Measurements from ENCODE around the gene MRPL20. TPM values are rescaled to one million over a fixed set of nuclear protein-coding genes. Genes with fewer than 3 reads are reported as not detected.
"Not testable (repeated sequence)": the region's sequence is repeated elsewhere in the genome, so short reads cannot be mapped to it uniquely, and the experiment has no call there.

Gene MRPL20
- total RNA-seq, 1 experiment from 2014 or later: 267 TPM

DNA sequence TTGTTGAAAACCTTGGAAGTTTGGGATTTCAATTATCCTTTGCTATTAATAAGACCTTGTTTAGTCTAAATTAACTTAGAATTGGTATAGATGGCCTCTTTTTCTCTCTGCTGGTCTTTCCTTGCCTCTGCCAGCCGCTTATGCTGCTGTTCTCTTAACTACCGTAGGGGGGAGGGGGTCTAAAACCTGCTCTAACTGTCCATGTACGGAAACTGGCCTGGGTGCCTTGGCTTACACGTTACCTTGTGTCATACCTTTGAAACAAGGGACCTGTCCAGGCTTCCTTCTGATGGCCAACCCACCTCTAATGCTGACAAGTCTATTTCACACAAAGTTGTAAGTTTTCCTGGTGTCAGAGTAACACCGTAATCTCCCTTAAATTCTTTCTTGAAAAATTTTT, 10.3 kb upstream of the MRPL20 start:
- peak; percentile 35 for DNase-seq
- not testable (repeated sequence) for H3K27me3 ChIP-seq (ENCODE audit: control insufficient read depth, insufficient read depth, low read length); H3K36me3 ChIP-seq (replicated peaks; ENCODE audit: control insufficient read depth, insufficient read depth, low read length); H3K4me3 ChIP-seq (ENCODE audit: insufficient read depth, low read depth, low read length)

DNA sequence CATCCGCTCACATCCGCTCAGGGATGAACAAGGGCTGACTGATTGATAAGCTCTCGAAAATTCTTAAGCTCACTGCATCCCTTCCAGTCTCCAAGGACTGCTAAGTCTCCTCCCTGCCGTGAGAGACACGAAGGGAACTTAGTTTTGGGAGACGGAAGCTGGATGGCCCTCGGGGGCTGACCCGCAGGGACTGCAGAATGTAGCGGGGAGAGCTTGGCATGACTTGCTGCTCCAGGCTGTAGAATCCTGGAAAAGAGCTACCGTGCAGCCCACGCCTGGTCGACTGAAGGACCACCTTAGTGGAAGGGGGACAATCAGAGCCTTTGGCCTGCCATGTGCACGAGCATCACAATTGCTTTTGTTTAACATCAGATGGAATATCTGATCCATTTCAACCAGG, 8.7 kb upstream of the MRPL20 start:
- H3K27me3 ChIP-seq (ENCODE audit: control insufficient read depth, insufficient read depth, low read length): no peaks in the 10 kb centered on the region
- no peaks in the 10 kb centered on the region for H3K36me3 ChIP-seq (replicated peaks; ENCODE audit: control insufficient read depth, insufficient read depth, low read length)
- H3K4me3 ChIP-seq (ENCODE audit: insufficient read depth, low read depth, low read length): no peak overlapping the region
- peak; percentile 28 for DNase-seq

DNA sequence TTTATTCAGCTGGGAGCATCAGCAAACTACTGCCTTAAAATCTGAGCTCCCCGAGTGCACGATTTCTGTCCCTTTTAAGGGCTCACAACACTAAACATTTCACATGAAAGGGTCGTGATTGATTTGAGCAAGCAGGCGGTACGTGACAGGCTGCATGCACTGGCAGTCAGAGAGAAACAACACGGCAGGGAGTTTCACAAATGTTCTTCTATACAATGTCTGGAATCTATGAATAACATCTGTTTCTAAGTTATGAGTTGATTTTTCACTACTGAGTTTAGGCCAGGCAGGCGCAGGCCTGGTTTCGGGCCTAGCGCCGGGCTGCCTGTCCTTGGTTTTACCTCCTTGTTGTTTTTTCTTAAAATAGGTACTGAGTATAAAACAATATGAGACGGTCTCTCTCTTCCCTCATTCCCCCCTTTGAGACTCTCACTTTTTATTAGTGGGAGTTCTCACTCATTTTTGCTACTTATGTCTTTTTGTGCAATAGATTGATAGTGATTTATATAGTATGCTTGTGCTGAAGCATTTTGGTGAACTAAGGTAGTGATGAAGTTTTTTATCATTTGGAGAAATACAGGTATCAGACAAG, 5.3 kb upstream of the MRPL20 start:
- not testable (repeated sequence) for DNase-seq; H3K4me3 ChIP-seq (ENCODE audit: insufficient read depth, low read depth, low read length); H3K27me3 ChIP-seq (ENCODE audit: control insufficient read depth, insufficient read depth, low read length); H3K36me3 ChIP-seq (replicated peaks; ENCODE audit: control insufficient read depth, insufficient read depth, low read length)

DNA sequence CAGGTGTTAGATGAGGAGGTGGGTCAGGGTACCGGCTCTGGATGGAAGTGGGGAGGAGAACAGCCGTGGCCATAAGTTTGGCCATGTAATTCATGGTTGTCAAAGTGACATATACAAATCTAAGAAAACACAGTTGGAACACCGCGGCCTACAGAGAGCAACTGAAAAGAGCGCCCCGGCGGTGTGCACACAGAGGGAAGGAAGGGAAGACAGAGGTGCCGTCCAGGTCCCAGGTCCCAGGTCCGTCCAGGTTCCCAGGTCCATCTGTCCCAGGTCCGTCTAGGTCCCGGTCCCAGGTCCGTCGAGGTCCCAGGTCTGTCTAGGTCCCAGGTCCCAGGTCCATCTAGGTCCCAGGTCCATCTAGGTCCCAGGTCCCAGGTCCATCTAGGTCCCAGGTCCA, 4.5 kb upstream of the MRPL20 start:
- H3K36me3 ChIP-seq (replicated peaks; ENCODE audit: control insufficient read depth, insufficient read depth, low read length): no peaks in the 10 kb centered on the region; the same call in 1 of the 2 replicates
- DNase-seq: peak; percentile 27

DNA sequence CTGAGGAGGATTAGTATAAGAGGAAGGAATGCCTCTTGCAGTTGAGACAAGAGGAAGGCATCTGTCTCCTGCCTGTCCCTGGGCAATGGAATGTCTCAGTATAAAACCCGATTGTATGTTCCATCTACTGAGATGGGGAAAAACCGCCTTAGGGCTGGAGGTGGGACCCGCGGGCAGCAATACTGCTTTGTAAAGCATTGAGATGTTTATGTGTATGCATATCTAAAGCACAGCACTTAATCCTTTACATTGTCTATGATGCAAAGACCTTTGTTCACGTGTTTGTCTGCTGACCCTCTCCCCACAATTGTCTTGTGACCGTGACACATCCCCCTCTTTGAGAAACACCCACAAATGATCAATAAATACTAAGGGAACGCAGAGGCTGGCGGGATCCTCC, 3.1 kb upstream of the MRPL20 start:
- not testable (repeated sequence) for H3K27me3 ChIP-seq (ENCODE audit: control insufficient read depth, insufficient read depth, low read length); H3K36me3 ChIP-seq (replicated peaks; ENCODE audit: control insufficient read depth, insufficient read depth, low read length); DNase-seq; H3K4me3 ChIP-seq (ENCODE audit: insufficient read depth, low read depth, low read length)

More for the DNA sequence above, 4.5 kb upstream of the MRPL20 start:
- no peak overlapping the region for H3K4me3 ChIP-seq (ENCODE audit: insufficient read depth, low read depth, low read length)
- H3K27me3 ChIP-seq (ENCODE audit: control insufficient read depth, insufficient read depth, low read length): no peaks in the 10 kb centered on the region

DNA sequence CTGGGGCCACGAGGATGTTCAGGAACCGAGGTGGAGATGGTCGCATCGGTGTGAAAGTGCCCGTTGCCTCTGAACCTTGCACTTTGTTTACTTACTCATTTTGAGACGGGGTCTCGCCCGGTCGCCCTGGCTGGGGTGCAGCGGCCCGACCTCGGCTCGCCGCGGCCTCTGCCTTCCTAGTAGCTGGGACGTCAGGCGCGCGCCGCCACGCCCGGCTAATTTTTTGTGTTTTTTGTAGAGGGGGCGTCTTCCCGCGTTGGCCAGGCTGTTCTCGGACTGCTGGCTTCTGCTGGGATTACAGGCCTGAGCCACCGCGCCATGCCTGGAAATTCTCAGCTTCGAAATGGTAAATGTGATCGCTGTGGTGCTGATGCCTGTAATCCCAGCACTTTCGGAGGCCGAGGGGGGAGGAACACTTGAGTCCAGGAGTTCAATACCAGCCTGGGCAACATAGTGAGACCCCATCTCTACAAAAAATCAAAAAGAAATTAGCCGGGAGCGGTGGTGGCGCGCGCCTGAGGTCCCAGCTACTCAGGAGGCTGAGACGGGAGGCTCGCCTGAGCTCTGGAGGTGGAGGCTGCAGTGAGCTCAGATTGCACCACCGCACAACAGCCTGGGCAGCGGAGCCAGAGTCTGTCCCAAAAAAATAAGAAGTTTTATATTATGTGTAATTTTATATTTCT, 684 bp upstream of the MRPL20 start:
- H3K4me3 ChIP-seq (ENCODE audit: insufficient read depth, low read depth, low read length): peak overlapping the region; percentile 99

DNA sequence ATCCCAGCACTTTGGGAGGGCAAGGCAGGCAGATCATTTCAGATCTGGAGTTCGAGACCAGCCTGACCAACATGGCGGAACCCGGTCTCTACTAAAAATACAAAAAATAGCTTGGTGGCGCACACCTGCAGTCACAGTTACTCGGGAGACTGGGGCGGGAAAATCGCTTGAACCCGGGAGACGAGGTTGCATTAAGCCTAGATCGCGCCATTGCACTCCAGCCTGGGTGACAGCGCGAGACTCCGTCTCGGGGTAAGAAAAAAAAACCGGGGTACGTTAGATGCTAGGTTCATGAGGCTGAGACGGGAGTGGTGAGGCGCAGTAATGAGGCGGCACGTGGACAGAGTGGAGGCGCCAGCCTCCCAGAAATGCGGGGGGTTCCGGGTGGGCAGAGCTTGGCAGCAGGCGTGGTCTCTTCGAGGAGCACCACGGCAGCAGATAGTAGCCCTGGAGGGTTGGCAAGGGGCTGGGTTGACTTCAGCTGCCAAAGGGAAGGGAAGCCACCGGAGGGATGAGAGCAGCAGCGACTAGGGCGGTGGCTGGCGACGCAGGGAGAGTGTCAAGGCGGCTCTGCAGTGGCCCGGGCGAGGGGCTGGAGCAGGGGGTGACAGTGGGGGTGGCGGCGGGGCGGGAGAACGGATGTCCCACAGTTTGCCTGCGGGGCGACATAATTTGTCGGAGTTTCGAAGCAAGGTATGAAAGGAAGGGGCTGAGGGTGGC, 832 bp downstream of the MRPL20 start:
- peak; percentile 67 for DNase-seq
- no peaks in the 10 kb centered on the region for H3K27me3 ChIP-seq (ENCODE audit: control insufficient read depth, insufficient read depth, low read length)
- H3K36me3 ChIP-seq (replicated peaks; ENCODE audit: control insufficient read depth, insufficient read depth, low read length): peaks cover 22% of the 10 kb centered on the region
- peak overlapping the region; percentile 99 for H3K4me3 ChIP-seq (ENCODE audit: insufficient read depth, low read depth, low read length)

More for the DNA sequence above, 684 bp upstream of the MRPL20 start:
- Histone ChIP-seq H3K27me3 (ENCODE audit: control insufficient read depth, insufficient read depth, low read length) (no peaks in the 10 kb centered on the region), H3K36me3 (replicated peaks; ENCODE audit: control insufficient read depth, insufficient read depth, low read length) (peaks cover 15% of the 10 kb centered on the region)
- no peak for DNase-seq

DNA sequence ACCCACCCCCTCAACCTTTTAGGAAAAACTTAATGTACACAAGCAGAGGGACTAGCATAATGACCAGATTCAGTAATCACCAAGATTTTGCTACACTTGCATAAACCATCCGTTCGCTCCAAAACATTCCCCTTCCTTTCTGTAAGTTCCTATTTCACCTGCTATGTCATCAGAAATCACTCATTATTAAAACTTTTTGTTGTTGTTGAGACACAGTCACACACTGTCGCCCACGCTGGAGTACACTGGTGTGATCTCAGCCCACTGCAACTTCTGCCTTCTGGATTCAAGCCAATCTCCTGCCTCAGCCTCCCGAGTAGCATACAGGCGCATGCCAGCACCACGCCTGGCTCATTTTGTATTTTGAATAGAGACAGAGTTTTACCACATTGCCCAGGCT, 3.4 kb downstream of the MRPL20 start:
- Histone ChIP-seq H3K27me3 (ENCODE audit: control insufficient read depth, insufficient read depth, low read length) (no peaks in the 10 kb centered on the region), H3K4me3 (ENCODE audit: insufficient read depth, low read depth, low read length) (no peak overlapping the region), H3K36me3 (replicated peaks; ENCODE audit: control insufficient read depth, insufficient read depth, low read length) (peaks cover 32% of the 10 kb centered on the region)
- no peak for DNase-seq

DNA sequence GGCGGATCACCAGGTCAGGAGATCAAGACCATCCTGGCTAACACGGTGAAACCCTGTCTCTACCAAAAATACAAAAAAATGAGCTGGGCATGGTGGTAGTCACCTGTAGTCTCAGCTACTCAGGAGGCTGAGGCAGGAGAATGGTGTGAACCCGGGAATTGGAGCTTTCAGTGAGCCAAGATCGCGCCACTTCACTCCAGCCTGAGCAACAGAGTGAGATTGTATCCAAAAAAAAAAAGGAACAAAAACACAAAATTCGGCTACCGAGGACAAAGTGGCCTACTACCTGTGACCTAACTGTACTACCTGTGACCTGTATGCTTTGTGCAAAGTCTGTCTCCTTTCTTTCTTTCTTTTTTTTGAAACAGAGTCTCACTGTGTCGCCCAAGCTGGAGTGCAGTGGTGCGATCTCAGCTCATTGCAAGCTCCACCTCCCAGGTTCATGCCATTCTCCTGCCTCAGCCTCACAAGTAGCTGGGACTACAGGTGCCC, 4.1 kb downstream of the MRPL20 start:
- DNase-seq; H3K27me3 ChIP-seq (ENCODE audit: control insufficient read depth, insufficient read depth, low read length); H3K4me3 ChIP-seq (ENCODE audit: insufficient read depth, low read depth, low read length): not testable (repeated sequence)
- H3K36me3 ChIP-seq (replicated peaks; ENCODE audit: control insufficient read depth, insufficient read depth, low read length): peaks cover 33% of the 10 kb centered on the region

DNA sequence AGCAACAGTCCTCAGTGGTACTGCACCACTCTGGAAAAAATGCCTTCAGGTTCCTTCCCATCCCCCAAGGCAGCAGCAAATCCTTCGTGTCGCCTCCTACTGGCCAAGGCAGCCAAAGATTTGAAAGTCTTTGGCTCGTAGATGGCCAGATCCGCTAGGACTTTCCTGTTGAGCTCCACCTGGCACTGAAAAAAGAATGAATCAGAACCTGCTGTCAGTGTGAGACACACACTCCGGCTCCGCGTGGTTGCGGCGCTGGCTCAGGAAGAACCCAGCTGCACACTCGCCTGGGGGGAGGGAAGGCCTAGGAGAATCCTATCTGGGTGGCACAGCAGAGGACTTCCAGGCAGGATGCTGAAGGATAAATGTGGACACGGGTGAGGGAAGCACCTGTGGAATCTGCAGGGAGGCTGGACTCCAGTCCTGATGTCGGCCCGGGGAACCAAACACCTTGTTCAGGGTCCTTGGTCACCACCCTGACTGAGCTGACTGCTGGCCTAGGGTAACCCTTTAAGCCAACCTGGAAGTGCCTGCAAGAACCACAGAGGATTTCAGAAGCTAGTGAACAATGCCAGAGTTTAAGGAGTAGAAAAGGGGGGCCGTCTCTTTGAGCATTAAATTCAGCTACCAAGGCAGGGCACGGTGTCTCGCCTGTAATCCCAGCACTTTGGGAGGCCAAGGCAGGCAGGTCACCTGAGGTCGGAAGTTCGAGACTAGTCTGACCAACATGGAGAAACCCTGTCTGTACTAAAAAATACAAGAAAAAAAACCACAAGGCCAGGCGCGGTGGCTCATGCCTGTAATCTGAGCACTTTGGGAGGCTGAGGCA, 4.8 kb downstream of the MRPL20 start:
- H3K27me3 ChIP-seq (ENCODE audit: control insufficient read depth, insufficient read depth, low read length): no peaks in the 10 kb centered on the region
- peak; percentile 88 for DNase-seq
- peaks cover 40% of the 10 kb centered on the region for H3K36me3 ChIP-seq (replicated peaks; ENCODE audit: control insufficient read depth, insufficient read depth, low read length)
- H3K4me3 ChIP-seq (ENCODE audit: insufficient read depth, low read depth, low read length): no peak overlapping the region

DNA sequence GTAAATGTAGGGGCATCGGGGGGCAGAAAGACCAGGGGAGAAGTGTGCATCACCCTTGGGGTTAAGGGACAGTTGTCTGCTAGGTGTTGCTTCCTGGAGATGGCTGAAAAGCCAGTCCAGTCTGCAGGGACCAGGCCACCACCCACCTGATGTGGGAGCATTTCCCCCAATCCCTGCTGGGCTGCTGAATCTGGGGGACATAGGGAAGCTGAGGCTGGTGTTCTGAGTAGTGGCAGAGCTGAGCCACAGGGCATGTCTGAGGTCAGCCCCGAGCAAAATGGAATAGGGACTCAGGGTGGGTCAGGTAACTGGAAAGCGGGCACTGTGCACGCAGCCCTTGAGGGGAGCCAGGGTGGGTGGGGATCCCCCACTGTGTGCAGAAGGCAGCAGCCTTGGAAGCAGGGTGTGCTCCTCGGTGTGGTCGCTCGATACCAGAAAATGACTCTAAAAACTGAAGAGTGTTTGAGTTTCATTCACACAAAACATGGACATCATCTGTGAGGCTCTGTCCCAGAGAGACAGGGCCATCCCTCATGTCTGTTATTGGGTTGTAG, 5.6 kb downstream of the MRPL20 start:
- peaks cover 44% of the 10 kb centered on the region for H3K36me3 ChIP-seq (replicated peaks; ENCODE audit: control insufficient read depth, insufficient read depth, low read length)

DNA sequence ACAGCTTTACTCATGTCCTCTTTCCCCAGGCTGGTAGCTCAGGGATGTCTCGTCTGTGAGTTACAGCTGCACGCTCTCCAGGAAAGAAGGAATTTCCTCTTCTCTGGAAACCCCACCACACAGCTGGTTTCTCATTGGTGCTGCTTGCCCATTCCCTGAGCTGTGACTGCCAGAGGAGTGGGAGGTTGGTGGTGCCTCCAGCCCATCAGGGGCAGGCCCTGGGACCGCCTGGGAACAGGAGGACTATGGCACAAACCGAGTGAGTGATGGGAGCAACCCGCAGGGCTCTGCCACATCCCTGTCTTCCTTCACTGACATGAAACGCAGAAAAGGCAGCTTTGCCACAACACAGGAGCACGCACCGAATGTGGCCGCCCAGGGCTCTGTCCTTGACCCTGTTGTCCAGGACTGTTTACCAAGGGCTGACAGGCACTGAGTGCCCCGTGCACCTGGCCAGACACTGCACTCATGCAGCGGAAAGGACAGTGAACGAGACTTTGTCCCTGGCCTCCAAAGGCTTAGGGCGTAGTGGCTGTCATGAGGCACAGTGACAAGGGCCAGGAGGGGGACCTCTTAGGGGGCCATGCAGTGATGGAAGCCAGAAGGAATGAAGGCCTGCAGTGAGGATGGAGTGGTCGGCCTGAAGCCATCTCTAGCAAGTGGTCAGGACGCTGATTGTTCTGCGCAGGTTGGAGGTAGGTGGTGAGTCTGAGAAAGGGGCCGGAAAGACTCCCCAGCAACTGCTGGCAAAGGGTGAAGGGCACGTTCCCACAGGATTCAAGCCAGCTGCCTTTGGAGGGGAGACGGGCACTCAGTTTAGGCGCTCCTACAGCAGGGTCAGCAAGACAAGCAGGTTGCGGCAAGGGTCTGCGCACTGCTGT, 6.3 kb downstream of the MRPL20 start:
- Histone ChIP-seq H3K4me3 (ENCODE audit: insufficient read depth, low read depth, low read length) (peak overlapping the region; percentile 98), H3K36me3 (replicated peaks; ENCODE audit: control insufficient read depth, insufficient read depth, low read length) (peaks cover 44% of the 10 kb centered on the region), H3K27me3 (ENCODE audit: control insufficient read depth, insufficient read depth, low read length) (no peaks in the 10 kb centered on the region)
- peak; percentile 32 for DNase-seq

More for the DNA sequence above, 5.6 kb downstream of the MRPL20 start:
- no peak for DNase-seq
- Histone ChIP-seq H3K27me3 (ENCODE audit: control insufficient read depth, insufficient read depth, low read length) (no peaks in the 10 kb centered on the region), H3K4me3 (ENCODE audit: insufficient read depth, low read depth, low read length) (no peak overlapping the region)

DNA sequence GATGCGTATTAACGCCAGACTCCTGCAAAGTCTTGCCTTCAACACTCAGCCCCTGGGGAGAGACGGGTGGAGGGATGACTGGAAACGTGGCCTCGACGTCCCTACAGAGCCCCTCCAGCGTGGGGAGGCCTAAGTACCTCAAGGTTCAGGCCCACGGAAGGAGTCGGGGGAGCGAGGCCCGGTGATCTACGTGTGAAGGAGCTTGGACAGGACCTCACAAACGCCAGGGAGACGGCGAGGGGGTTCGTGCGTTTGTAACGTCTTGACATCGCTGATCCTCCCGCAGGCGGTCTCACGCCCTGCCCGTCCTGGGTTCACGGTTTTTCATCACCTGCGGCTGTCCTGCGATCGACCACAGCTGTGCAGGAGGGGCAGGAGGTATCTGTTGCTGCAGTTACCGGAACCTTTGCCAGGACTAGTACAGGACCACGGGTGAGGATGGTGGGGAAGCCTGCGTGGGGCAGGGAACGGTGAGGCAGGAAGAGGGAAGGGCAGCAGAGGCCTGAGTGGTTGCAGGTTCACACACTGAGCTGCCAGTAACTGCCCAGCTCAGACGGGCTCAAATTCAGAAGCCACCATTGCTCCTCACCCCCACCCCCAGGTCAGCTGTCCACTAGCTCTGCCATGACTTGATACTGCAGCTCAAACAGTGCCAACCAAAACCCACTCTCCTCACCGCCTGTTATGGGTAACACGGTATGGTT, 7.1 kb downstream of the MRPL20 start:
- Histone ChIP-seq H3K36me3 (replicated peaks; ENCODE audit: control insufficient read depth, insufficient read depth, low read length) (peaks cover 44% of the 10 kb centered on the region), H3K27me3 (ENCODE audit: control insufficient read depth, insufficient read depth, low read length) (no peaks in the 10 kb centered on the region), H3K4me3 (ENCODE audit: insufficient read depth, low read depth, low read length) (peak overlapping the region; percentile 98)
- peak; percentile 68 for DNase-seq

Data from H7 (cell line).